Gastroesophageal sphincter (tissue), 3 donors: ENCODE results near the gene BRPF3.
A peak's percentile ranks its signal among the peaks of the same experiment; 100 is the strongest.

Experiments used
- POLR2AphosphoS5 ChIP-seq: sonication (generic); formaldehyde crosslinking; IDR thresholded peaks from one replicate; pipeline ENCODE4 v1.6.1; 2017; ENCODE audit warnings: antibody characterized with exemption
- TF ChIP-seq, protein P1 (sequence below), 4 experiments: fragments of 200-600 bp in 2 of 4; fragments of 450-650 bp in 2 of 4; sonication (generic) in 1 of 4; IDR thresholded peaks; one replicate each; pipeline ENCODE4 v1.5.1; 2017 to 2019; ENCODE audit warnings: antibody characterized with exemption in 4 of 4, mild to moderate bottlenecking in 2 of 4, moderate library complexity in 2 of 4

DNA sequence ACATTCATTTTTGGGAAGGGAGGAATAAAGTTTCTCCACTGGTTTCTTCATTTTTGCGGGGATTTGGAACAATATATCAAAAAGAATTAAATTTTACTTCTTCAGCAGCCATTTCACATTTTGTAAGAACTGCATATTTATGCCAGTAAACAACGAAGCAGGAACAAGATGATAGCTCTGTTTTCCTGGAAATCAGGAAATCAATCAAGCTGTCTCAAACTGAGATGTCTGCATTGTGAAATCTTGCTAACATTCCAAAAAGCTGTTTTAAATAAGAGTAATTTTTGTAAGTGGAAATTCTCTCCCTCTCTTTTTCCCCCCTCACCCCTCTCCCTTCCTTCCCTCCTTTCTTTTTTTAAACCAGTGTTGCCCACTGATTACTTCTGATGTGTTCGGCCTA, 46.3 kb upstream of the BRPF3 start:
- TF ChIP-seq, protein P1, sequence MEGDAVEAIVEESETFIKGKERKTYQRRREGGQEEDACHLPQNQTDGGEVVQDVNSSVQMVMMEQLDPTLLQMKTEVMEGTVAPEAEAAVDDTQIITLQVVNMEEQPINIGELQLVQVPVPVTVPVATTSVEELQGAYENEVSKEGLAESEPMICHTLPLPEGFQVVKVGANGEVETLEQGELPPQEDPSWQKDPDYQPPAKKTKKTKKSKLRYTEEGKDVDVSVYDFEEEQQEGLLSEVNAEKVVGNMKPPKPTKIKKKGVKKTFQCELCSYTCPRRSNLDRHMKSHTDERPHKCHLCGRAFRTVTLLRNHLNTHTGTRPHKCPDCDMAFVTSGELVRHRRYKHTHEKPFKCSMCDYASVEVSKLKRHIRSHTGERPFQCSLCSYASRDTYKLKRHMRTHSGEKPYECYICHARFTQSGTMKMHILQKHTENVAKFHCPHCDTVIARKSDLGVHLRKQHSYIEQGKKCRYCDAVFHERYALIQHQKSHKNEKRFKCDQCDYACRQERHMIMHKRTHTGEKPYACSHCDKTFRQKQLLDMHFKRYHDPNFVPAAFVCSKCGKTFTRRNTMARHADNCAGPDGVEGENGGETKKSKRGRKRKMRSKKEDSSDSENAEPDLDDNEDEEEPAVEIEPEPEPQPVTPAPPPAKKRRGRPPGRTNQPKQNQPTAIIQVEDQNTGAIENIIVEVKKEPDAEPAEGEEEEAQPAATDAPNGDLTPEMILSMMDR (IDR thresholded peaks at IDR 0.05): no peak
- peak; percentile 74 for TF ChIP-seq POLR2AphosphoS5
